GM23338 (cell line): ENCODE measurements around the gene IL6R.

Source experiments
- CREB1 ChIP-seq: fragments of 250-450 bp; sonication (Bioruptor Pico); IDR thresholded peaks from 2 replicates; pipeline ENCODE4 v1.5.0; 2020; ENCODE audit warnings: low read depth, mild to moderate bottlenecking, moderate library complexity
- EZH2 ChIP-seq: fragments of 200-600 bp; sonication (generic); IDR thresholded peaks from one replicate; pipeline ENCODE4 v1.8.0; 2017; ENCODE audit warnings: antibody characterized with exemption, mild to moderate bottlenecking, low read depth; ENCODE audit not compliant: unreplicated experiment
- EZH2phosphoT487 ChIP-seq: fragments of 200-600 bp; sonication (generic); IDR thresholded peaks from one replicate; pipeline ENCODE4 v1.8.1; 2018; ENCODE audit warnings: antibody characterized with exemption; ENCODE audit not compliant: unreplicated experiment
- JUNB ChIP-seq: IDR thresholded peaks from one replicate; pipeline ENCODE4 v1.6.1; 2016; ENCODE audit warnings: antibody characterized with exemption; ENCODE audit not compliant: unreplicated experiment
- NANOG ChIP-seq: IDR thresholded peaks from 2 replicates; pipeline ENCODE4 v1.6.1; 2016; ENCODE audit warnings: antibody characterized with exemption, borderline replicate concordance
- POLR2AphosphoS5 ChIP-seq: IDR thresholded peaks from 2 replicates; pipeline ENCODE4 v1.6.1; 2016; ENCODE audit warnings: antibody characterized with exemption, low read depth
- STAT1 ChIP-seq: IDR thresholded peaks from one replicate; pipeline ENCODE4 v1.6.1; 2016; ENCODE audit warnings: antibody characterized with exemption; ENCODE audit not compliant: unreplicated experiment
- ZNF114 ChIP-seq: fragments of 250-450 bp; sonication (Bioruptor Pico); IDR thresholded peaks from 2 replicates; pipeline ENCODE4 v1.5.0; 2020; ENCODE audit warnings: mild to moderate bottlenecking, moderate library complexity
- ZNF331 ChIP-seq: fragments of 250-450 bp; sonication (Bioruptor Pico); IDR thresholded peaks from 2 replicates; pipeline ENCODE4 v1.5.0; 2020; ENCODE audit warnings: low read depth, mild to moderate bottlenecking, moderate library complexity
- TF ChIP-seq, protein P1 (sequence below), 2 experiments: fragments of 200-600 bp in 1 of 2; sonication (generic) in 1 of 2; conservative IDR thresholded peaks; 2 replicates each; pipeline versions ENCODE4 v1.5.1 to v1.6.1; 2016 to 2017; ENCODE audit warnings: antibody characterized with exemption in 2 of 2, low read depth in 2 of 2, mild to moderate bottlenecking in 2 of 2, moderate library complexity in 1 of 2
- TF ChIP-seq, protein P2 (sequence below): IDR thresholded peaks from one replicate; pipeline ENCODE4 v1.6.1; 2018; ENCODE audit warnings: antibody characterized with exemption; ENCODE audit not compliant: unreplicated experiment
- TF ChIP-seq, protein P3 (sequence below): IDR thresholded peaks from 2 replicates; pipeline ENCODE4 v1.6.1; 2016; ENCODE audit warnings: antibody characterized with exemption
- TF ChIP-seq, protein P4 (sequence below): fragments of 250-450 bp; sonication (Bioruptor Pico); IDR thresholded peaks from 2 replicates; pipeline ENCODE4 v1.5.0; 2020; ENCODE audit warnings: mild to moderate bottlenecking, moderate library complexity

DNA sequence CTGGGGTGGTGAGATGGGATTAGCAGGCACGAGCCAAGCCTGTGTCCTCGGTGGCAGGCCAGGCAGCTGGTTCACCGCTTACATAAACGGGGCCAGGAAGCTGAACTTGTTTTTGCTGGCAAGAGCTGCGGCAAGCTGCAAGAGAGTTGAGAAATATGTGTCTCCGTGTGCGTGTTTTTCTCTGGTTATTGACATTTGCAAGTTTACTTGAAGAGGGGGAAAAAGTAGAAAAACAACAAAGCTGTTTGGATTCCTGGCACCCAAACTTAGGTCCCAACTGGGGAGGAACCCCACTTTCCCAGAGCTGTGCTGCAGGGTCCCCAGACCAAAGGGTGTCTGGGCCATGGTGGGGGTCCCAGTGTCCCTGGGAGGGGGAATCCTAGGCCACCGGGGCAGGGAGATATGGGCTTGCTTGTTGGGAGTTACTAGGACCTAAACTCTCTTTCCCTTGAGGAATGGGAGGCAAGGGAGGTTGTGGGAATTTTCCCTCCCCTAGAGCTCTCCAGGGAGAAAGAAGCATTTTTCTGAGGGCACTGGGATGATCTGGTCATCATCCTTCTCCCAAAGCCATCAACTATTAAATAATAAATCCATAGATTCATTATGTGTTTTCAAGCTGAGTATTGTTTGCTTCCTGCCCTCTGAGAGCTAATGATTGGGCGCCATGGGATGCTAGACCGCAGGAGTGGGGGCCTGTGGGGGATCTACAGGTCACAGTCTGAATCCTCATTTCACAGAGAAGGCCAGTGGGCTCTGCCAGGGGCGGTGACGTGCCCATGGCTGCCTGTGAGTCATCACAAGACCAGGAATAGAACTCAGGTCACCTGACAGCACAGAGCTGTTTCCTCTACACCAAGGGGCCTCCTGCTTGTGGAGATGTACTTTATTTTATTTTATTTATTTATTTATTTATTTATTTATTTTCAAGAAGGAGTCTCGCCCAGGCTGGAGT lies 14.8 kb downstream of the IL6R start:
- TF ChIP-seq, protein P1, sequence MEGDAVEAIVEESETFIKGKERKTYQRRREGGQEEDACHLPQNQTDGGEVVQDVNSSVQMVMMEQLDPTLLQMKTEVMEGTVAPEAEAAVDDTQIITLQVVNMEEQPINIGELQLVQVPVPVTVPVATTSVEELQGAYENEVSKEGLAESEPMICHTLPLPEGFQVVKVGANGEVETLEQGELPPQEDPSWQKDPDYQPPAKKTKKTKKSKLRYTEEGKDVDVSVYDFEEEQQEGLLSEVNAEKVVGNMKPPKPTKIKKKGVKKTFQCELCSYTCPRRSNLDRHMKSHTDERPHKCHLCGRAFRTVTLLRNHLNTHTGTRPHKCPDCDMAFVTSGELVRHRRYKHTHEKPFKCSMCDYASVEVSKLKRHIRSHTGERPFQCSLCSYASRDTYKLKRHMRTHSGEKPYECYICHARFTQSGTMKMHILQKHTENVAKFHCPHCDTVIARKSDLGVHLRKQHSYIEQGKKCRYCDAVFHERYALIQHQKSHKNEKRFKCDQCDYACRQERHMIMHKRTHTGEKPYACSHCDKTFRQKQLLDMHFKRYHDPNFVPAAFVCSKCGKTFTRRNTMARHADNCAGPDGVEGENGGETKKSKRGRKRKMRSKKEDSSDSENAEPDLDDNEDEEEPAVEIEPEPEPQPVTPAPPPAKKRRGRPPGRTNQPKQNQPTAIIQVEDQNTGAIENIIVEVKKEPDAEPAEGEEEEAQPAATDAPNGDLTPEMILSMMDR (conservative IDR thresholded peaks at IDR 0.05; ENCODE audit: low read depth in 2 of 2), result no peak
- no peak for TF ChIP-seq POLR2AphosphoS5
- TF ChIP-seq EZH2, result no peak
- no peak for TF ChIP-seq EZH2phosphoT487
- TF ChIP-seq, protein P2, sequence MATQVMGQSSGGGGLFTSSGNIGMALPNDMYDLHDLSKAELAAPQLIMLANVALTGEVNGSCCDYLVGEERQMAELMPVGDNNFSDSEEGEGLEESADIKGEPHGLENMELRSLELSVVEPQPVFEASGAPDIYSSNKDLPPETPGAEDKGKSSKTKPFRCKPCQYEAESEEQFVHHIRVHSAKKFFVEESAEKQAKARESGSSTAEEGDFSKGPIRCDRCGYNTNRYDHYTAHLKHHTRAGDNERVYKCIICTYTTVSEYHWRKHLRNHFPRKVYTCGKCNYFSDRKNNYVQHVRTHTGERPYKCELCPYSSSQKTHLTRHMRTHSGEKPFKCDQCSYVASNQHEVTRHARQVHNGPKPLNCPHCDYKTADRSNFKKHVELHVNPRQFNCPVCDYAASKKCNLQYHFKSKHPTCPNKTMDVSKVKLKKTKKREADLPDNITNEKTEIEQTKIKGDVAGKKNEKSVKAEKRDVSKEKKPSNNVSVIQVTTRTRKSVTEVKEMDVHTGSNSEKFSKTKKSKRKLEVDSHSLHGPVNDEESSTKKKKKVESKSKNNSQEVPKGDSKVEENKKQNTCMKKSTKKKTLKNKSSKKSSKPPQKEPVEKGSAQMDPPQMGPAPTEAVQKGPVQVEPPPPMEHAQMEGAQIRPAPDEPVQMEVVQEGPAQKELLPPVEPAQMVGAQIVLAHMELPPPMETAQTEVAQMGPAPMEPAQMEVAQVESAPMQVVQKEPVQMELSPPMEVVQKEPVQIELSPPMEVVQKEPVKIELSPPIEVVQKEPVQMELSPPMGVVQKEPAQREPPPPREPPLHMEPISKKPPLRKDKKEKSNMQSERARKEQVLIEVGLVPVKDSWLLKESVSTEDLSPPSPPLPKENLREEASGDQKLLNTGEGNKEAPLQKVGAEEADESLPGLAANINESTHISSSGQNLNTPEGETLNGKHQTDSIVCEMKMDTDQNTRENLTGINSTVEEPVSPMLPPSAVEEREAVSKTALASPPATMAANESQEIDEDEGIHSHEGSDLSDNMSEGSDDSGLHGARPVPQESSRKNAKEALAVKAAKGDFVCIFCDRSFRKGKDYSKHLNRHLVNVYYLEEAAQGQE, result no peak
- no peak for TF ChIP-seq CREB1 (CRISPR knock-in tag)
- TF ChIP-seq NANOG, result no peak
- TF ChIP-seq, protein P3, sequence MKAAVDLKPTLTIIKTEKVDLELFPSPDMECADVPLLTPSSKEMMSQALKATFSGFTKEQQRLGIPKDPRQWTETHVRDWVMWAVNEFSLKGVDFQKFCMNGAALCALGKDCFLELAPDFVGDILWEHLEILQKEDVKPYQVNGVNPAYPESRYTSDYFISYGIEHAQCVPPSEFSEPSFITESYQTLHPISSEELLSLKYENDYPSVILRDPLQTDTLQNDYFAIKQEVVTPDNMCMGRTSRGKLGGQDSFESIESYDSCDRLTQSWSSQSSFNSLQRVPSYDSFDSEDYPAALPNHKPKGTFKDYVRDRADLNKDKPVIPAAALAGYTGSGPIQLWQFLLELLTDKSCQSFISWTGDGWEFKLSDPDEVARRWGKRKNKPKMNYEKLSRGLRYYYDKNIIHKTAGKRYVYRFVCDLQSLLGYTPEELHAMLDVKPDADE, result no peak
- TF ChIP-seq JUNB, result no peak
- no peak for TF ChIP-seq STAT1
- no peak for TF ChIP-seq ZNF114 (CRISPR knock-in tag)
- TF ChIP-seq, protein P4, sequence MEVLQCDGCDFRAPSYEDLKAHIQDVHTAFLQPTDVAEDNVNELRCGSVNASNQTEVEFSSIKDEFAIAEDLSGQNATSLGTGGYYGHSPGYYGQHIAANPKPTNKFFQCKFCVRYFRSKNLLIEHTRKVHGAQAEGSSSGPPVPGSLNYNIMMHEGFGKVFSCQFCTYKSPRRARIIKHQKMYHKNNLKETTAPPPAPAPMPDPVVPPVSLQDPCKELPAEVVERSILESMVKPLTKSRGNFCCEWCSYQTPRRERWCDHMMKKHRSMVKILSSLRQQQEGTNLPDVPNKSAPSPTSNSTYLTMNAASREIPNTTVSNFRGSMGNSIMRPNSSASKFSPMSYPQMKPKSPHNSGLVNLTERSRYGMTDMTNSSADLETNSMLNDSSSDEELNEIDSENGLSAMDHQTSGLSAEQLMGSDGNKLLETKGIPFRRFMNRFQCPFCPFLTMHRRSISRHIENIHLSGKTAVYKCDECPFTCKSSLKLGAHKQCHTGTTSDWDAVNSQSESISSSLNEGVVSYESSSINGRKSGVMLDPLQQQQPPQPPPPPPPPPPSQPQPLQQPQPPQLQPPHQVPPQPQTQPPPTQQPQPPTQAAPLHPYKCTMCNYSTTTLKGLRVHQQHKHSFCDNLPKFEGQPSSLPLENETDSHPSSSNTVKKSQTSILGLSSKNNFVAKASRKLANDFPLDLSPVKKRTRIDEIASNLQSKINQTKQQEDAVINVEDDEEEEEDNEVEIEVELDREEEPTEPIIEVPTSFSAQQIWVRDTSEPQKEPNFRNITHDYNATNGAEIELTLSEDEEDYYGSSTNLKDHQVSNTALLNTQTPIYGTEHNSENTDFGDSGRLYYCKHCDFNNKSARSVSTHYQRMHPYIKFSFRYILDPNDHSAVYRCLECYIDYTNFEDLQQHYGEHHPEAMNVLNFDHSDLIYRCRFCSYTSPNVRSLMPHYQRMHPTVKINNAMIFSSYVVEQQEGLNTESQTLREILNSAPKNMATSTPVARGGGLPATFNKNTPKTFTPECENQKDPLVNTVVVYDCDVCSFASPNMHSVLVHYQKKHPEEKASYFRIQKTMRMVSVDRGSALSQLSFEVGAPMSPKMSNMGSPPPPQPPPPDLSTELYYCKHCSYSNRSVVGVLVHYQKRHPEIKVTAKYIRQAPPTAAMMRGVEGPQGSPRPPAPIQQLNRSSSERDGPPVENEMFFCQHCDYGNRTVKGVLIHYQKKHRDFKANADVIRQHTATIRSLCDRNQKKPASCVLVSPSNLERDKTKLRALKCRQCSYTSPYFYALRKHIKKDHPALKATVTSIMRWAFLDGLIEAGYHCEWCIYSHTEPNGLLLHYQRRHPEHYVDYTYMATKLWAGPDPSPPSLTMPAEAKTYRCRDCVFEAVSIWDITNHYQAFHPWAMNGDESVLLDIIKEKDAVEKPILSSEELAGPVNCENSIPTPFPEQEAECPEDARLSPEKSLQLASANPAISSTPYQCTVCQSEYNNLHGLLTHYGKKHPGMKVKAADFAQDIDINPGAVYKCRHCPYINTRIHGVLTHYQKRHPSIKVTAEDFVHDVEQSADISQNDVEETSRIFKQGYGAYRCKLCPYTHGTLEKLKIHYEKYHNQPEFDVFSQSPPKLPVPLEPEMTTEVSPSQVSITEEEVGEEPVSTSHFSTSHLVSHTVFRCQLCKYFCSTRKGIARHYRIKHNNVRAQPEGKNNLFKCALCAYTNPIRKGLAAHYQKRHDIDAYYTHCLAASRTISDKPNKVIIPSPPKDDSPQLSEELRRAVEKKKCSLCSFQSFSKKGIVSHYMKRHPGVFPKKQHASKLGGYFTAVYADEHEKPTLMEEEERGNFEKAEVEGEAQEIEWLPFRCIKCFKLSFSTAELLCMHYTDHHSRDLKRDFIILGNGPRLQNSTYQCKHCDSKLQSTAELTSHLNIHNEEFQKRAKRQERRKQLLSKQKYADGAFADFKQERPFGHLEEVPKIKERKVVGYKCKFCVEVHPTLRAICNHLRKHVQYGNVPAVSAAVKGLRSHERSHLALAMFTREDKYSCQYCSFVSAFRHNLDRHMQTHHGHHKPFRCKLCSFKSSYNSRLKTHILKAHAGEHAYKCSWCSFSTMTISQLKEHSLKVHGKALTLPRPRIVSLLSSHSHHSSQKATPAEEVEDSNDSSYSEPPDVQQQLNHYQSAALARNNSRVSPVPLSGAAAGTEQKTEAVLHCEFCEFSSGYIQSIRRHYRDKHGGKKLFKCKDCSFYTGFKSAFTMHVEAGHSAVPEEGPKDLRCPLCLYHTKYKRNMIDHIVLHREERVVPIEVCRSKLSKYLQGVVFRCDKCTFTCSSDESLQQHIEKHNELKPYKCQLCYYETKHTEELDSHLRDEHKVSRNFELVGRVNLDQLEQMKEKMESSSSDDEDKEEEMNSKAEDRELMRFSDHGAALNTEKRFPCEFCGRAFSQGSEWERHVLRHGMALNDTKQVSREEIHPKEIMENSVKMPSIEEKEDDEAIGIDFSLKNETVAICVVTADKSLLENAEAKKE, result no peak
- TF ChIP-seq ZNF331 (CRISPR knock-in tag), result no peak
